ENCODE data around the gene SPPL2B. TPM values are rescaled to one million over a fixed set of nuclear protein-coding genes. Genes with fewer than 3 reads are reported as not detected.

SPPL2B gene
- total and polyA plus RNA-seq, 8 donors = 36.4 to 226 (median 52.8) TPM

DNA sequence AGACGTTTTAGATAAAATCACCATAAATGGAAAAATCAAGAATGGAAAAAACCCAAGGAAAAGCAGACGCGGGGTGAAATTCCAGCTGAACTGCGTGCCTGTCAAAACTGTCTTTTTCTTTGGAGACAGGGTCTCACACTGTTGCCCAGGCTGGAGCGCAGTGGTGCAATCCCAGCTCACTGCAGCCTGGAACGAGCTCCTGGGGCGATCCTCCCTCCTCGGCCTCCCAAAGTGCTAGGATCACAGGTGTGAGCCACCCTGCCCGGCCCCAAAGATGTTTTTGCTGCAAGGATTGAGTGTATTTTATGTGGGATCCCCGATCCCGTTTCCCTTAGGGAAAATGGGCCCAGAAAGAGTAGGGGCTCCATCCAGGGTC, 45.6 kb upstream of the SPPL2B start:
- no peak for ATAC-seq
- H3K27ac ChIP-seq = no peak overlapping the region
- intact Hi-C loops (cut with DNase I) = no loop called here

DNA sequence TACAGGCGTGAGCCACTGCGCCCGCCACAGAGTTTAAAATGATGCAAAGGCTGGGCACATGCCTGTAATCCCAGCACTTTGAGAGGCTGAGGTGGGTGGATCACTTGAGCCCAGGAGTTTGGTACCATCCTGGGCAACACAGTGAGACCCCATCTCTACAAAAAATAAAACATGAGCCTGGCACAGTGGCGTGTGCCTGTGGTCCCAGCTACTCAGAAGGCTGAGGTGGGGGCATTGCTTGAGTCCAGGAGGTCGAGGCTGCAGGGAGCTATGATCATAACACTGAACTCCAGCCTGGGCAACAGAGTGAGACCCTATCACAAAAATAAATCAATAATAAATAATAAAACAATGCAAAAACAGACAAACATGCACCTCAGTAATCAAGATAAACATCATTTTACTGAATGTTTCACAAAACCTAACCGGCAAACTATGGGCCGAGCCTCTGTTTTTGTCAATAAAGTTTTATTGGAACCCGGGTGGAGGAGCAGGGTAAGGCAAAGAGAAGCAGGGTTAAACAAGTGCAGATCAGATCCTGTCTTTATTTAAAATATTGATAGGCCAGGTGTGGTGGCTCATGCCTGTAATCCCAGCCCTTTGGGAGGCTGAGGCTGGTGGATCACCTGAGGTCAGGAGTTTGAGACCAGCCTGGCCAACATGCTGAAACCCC, 44.5 kb upstream of the SPPL2B start:
- H3K9me3 ChIP-seq = no peaks in the 10 kb centered on the region
- peaks cover 0 to 5% (median 0%) of the 10 kb centered on the region in 3 donors for H3K4me1 ChIP-seq
- no peak overlapping the region for H3K4me3 ChIP-seq
- no peaks in the 10 kb centered on the region for H3K27me3 ChIP-seq
- FAIRE-seq (no peak), DNase-seq (no peak), ATAC-seq (no peak)
- no peaks in the 10 kb centered on the region for H3K36me3 ChIP-seq
- intact Hi-C loops (cut with DNase I) = no loop called here
- WGBS, 2 donors = 95 to 98% methylated on average over 8 of the region's 8 CpGs
- H3K27ac ChIP-seq = no peak overlapping the region
- TF ChIP-seq, protein P1, sequence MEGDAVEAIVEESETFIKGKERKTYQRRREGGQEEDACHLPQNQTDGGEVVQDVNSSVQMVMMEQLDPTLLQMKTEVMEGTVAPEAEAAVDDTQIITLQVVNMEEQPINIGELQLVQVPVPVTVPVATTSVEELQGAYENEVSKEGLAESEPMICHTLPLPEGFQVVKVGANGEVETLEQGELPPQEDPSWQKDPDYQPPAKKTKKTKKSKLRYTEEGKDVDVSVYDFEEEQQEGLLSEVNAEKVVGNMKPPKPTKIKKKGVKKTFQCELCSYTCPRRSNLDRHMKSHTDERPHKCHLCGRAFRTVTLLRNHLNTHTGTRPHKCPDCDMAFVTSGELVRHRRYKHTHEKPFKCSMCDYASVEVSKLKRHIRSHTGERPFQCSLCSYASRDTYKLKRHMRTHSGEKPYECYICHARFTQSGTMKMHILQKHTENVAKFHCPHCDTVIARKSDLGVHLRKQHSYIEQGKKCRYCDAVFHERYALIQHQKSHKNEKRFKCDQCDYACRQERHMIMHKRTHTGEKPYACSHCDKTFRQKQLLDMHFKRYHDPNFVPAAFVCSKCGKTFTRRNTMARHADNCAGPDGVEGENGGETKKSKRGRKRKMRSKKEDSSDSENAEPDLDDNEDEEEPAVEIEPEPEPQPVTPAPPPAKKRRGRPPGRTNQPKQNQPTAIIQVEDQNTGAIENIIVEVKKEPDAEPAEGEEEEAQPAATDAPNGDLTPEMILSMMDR (IDR thresholded peaks at IDR 0.05) = no peak

More for the DNA sequence above, 45.6 kb upstream of the SPPL2B start:
- Histone ChIP-seq H3K9me3 (no peaks in the 10 kb centered on the region), H3K27me3 (no peaks in the 10 kb centered on the region), H3K4me1 (peaks cover 0 to 5% (median 0%) of the 10 kb centered on the region in 3 donors), H3K4me3 (no peak overlapping the region), H3K36me3 (no peaks in the 10 kb centered on the region)
- FAIRE-seq (no peak), DNase-seq (no peak)
- WGBS, 2 donors = 69 to 70% methylated on average over 11 of the region's 11 CpGs
- TF ChIP-seq, protein P1 (IDR thresholded peaks at IDR 0.05) = no peak

DNA sequence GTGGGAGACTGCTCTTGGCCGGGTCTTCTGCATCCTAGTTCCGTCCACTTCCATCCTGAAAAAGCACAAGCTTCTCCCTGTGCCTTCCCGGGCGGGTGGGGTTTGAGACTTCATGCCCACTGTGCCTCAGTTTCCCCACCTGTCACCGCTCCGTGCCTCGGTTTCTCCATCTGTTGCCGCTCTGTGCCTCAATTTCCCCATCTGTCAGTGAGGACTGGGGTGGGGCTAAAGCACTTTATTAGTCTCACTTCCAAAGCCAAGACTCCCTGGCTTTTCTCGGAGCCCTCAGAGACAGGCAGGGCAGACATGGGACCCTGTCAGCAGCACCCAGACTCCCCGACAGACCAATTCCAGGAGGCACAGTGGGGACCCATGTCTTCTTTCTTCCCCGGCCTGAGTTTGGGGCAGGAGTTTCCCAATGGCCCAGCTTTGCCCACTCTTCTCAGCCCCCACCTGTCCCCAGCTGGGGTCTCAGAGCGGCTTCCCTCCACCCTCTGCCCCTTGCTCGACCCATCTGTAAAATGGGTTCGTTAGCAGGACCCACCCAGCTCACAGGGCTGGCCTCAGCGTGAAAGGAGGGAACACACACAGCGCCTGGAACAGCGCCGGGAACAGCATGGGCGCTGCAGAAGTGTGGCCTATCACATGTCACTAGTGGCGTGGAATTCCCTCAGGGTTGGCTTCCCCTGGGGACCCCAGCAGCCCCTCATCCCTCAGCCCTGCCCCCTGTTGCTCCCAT, 41.9 kb upstream of the SPPL2B start:
- no peak for DNase-seq
- no peak overlapping the region for H3K4me3 ChIP-seq
- ATAC-seq = no peak
- whole genome bisulfite sequencing, 2 donors = 72 to 78% methylated on average over 20 of the region's 20 CpGs
- peaks cover 0 to 20% (median 2%) of the 10 kb centered on the region in 4 donors for H3K27me3 ChIP-seq
- TF ChIP-seq, protein P1 (IDR thresholded peaks at IDR 0.05) = no peak
- no peaks in the 10 kb centered on the region for H3K9me3 ChIP-seq
- no peaks in the 10 kb centered on the region for H3K36me3 ChIP-seq
- H3K4me1 ChIP-seq = peaks cover 0 to 14% (median 6%) of the 10 kb centered on the region in 3 donors
- intact Hi-C loops (cut with DNase I) = no loop called here
- FAIRE-seq = no peak
- H3K27ac ChIP-seq = no peak overlapping the region

DNA sequence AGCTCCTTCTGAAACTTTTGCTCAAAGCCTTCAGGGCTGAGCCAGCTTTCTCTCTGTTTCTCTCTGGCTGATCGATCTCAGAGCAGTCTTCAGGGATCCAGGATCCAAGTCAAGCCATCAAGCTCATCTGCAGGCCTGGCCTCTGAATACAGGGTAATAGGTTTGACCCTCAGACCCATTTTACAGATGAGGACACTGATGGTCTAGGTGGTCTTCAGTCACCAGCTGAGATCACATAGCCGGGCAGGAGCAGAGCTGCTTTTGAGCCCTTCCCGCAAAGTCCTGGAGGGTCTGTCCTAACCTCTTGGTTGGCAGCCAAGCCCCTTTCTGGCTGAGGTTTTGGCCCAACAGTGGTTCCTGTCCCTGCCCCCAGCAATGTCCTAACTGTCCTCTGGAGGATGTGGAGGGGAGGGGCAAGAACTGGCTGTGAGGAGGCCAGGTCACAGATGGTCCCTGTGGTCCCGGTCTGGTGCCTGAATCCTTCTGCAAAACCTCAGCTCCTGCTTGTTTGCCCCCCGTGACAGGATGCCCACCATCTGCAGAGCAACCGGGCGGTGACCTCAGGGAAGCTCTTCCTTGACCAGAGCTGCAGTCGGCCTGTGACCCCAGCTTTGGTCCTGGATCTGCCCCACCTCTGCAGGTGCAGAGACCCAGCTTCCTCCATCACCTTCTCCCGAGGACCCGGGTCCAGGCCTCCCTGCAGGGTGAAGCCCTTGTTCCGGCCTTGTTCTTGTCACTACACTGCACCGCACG, 40.7 kb upstream of the SPPL2B start:
- FAIRE-seq = no peak
- Histone ChIP-seq H3K4me3 (no peak overlapping the region), H3K27me3 (peaks cover 0 to 28% (median 2%) of the 10 kb centered on the region in 4 donors), H3K36me3 (no peaks in the 10 kb centered on the region), H3K27ac (no peak overlapping the region), H3K9me3 (no peaks in the 10 kb centered on the region), H3K4me1 (peaks cover 0 to 16% (median 6%) of the 10 kb centered on the region in 3 donors)
- intact Hi-C loops (cut with DNase I) = no loop called here
- no peak for DNase-seq
- ATAC-seq = no peak
- TF ChIP-seq, protein P1 (IDR thresholded peaks at IDR 0.05) = no peak
- 76 to 85% methylated on average over 13 of the region's 13 CpGs for WGBS, 2 donors
